PC-3 (cell line): Measurements from ENCODE around the gene EMX2.

Source experiments
- CTCF ChIP-seq: fragments of 300-600 bp; sonication (generic); conservative IDR thresholded peaks from 2 replicates; pipeline ENCODE4 v1.5.1; 2017; ENCODE audit warnings: antibody characterized with exemption, low read depth, mild to moderate bottlenecking, low read length
- EZH2 ChIP-seq: fragments of 300-600 bp; sonication (generic); IDR thresholded peaks from one replicate; pipeline ENCODE4 v1.6.1; 2017; ENCODE audit warnings: antibody characterized with exemption, mild to moderate bottlenecking, low read length; ENCODE audit not compliant: unreplicated experiment
- EZH2phosphoT487 ChIP-seq: fragments of 300-600 bp; sonication (generic); IDR thresholded peaks from 2 replicates; pipeline ENCODE4 v1.6.1; 2018; ENCODE audit warnings: mild to moderate bottlenecking, antibody characterized with exemption, low read length, borderline replicate concordance

DNA sequence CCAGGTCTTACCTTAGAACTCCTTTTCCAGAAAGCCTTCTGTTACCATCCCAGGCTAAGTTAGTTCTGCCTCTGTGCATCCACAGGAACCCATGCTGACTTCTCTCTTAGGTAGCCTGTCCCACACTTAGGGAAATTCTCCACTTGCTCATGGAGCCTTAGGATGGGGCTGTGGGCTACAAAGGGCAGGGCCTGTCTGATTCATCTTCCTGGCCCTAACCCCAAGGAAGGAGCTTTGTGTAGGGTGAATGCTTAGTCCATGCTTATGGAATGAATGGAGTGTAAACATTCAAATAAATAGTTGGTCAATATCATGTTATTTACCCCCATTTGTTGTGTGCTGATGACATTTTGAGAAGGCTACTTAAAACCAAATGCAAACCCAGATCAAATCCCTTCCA lies 54.7 kb downstream of the EMX2 start:
- TF ChIP-seq EZH2phosphoT487 (no peak), CTCF (no peak), EZH2 (no peak)
